Kasumi-1 (cell line): ENCODE results near the gene CCND3.

Source experiments
- DNase-seq, 2 experiments: peaks; one replicate each; lab custom pipeline; 2025; lab: John Stamatoyannopoulos, UW

CCND3 gene

DNA sequence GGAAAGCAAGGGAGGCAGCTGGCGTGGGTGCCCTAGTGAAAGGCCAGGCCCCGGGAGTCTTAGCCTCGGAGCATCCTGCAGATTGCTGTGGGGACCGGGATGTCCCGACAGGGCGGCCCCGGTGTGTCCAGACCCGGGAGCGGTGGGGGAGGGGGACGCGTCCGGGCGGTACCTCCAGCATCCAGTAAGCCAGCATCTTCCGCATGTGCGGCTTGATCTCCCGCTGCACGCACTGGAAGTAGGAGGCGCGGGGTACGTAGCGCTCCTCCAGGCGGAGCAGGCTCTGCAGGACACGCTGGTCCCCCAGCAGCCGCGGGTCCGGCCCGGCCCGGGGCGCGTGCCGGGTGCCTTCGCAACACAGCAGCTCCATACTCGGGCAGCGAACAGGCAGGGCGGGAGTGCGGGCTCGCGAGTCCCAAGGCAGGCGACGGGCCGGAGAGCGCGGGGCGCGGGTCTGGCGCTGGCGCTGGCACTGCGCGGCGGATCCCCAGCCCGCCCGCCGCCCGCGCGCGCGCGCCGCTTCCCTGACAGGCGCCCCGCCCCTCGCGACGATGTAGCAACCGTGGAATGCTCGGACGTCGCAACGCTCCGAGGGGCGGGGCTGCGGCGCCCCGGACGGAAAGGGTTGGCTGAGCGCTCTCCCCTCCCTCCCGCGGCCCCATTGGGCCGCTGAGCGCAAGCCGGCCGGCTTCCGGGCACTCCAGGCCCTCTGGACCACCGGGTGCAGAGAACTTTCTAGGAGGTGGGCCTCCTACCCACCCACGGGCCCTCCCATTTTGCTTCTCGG is at the start of gene CCND3:
CCND3 (minus strand) TSS at position 529 of the 787 bp plus-strand sequence; CDS start at position 370, 159 bp downstream.
- peak; percentile 80 to 84 for DNase-seq

- no peak for DNase-seq
Measured at GRCh38 chr6:41986339-41986738, 44.7 kb upstream of the CCND3 start.

GRCh38 chr6:41984623-41985022 is 43.0 kb upstream of the CCND3 start:
- DNase-seq: no peak

DNA sequence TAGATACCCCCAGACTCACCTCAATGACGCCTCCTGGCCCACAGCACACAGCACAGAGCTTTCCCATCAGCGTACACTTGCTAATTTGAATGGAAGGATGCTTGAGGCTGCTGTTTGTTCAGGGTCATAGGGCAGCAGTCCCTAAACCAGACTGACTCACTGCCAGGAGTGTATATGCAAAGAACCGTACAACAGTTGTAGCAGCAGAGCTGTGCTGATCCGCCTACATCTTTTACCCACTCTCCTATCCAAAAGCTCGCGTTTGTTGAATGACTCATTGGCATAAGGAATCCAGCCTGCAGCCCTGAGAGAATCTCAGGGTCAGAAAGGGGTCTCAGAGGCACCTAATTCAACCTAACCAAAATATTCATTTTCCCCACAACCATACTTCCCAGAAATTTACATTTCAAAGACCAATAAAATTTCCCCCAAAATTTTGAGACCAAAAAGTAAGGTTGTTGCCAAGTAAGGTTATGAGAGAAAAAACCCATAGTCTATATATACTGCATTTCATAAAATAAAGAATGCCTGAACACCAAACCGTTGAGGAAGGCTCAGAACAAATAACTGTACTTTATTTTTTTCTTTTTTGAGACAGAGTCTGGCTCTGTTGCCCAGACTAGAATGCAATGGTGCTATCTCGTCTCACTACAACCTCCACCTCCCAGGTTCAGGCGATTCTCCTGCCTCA is 35.3 kb upstream of the CCND3 start:
- DNase-seq: no peak

DNA sequence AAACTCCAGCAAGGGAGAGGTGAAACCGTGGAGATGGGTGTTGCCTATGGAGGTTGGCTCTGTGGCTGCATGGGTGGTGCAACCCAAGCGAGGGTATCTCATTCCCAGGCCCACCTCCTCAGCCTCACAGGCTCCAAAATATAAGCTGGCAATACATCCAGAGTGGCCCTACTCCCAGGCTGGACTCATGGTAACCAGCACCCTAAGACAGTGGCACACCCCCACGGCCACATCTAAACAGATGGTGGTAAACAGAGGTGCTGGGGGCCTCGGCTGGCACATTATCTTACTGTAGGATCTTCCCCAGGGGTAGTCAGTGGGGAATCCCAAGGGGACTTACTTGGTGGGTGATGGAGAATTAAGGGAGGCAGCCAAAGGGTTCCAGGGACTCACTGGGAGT is 33.7 kb upstream of the CCND3 start:
- no peak for DNase-seq

DNA sequence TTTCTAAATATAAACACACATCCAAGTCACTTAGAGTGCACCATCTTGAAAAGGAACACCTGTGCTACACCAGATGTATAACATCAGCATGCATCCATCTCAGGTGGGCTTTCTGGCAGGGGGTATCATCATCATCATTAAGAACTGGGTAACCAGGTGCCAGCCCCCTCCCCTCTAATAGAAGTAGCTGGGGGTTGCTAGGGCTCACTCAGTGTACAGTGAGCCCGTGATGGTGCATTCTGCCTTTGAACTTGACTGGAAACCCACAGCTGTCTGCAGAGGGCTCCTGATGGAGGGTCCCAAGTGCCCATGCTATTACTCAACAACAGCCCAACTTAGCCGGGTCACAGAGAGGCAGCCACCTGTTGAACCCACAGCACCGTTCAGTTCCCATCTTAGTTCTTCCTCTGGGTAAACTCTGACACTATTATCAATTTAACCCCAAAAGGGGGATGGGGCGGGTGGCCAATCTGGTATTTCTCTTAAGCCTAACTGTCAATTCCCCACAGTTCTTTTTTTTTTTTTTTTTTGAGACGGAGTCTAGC is 32.7 kb upstream of the CCND3 start:
- DNase-seq: no peak

- DNase-seq: no peak
Measured at GRCh38 chr6:41972826-41973225, 31.2 kb upstream of the CCND3 start.

GRCh38 chr6:41970436-41970846 is 28.8 kb upstream of the CCND3 start:
- DNase-seq: peak in 1 of 2 experiments; percentile 46

- no peak for DNase-seq
Measured at GRCh38 chr6:41967312-41968287, 26.0 kb upstream of the CCND3 start.

DNA sequence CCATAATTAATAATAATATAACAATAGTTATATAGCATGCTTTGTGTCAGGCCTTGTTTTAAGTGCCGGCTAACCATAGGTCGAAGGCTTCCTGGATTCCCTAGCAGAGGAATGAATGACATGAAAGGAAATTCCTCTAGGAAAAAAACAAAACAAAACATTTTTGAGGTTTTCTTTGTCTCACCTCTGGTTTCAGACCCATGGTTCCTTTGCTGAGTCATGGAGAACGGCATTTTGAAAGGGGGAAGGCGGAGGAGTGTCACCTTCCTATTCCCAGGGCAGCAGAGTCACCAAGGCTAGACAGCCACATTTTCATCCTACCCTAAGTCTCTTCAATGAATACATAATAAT is 25.3 kb upstream of the CCND3 start:
- DNase-seq: no peak

- no peak for DNase-seq
Measured at GRCh38 chr6:41966214-41966920, 24.8 kb upstream of the CCND3 start.

GRCh38 chr6:41965429-41966213 is 24.0 kb upstream of the CCND3 start:
- no peak for DNase-seq

- no peak for DNase-seq
Measured at GRCh38 chr6:41964201-41964887, 22.7 kb upstream of the CCND3 start.

DNA sequence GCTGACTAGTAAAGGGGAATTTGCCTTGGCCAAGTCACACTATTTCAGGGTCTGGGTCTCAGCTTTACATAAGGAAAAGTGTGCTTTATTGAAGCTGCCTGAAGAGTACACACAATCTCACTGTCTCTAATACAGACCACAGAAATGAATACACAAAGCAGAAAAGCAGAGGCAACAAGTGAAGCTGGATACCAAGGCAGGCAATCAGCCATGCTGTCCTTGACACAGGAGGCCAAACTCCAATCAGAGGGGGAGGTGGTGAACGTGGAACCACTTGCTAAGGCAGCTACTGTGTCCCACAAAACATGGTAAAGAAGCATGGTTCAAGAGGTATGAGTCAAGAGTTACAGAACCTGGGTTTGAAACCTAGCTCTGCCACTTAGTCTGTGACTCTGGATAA is 21.8 kb upstream of the CCND3 start:
- no peak for DNase-seq

- DNase-seq: no peak
Measured at GRCh38 chr6:41960028-41960427, 18.4 kb upstream of the CCND3 start.

DNA sequence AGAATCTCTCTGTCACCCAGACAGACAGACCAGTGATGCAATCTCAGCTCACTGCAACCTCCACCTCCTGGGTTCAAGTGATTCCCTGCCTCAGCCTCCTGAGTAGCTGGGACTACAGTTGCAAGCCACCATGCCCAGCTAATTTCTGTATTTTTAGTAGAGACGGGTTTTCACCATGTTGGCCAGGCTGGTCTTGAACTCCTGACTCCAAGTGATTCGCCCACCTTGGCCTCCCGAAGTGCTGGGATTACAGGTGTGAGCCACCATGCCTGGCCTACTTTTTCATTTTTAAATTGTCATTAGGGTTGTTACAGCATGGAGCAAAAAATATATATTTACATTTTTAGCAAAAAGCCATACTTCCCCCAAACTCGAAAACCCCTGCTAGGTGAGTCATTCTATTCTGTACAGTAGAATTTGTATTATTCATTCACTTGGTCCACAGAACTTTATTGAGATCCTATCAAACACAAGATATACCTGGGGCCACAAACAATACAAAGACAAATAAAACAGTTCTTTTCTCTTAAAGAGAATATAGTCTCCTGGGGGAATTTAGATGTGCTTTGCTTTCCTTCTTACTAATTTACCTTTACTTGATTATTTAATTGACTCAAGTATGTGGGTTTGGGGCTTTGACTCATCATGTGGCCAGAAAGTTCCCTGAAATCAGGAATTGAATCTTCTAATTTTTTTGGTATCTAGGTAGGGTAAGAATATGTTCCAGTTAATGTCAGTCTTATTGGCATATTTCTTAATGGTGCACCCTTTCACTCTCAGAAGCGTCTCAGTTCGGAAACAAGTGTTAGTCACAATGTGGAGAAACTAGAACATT is 16.6 kb upstream of the CCND3 start:
- no peak for DNase-seq

DNA sequence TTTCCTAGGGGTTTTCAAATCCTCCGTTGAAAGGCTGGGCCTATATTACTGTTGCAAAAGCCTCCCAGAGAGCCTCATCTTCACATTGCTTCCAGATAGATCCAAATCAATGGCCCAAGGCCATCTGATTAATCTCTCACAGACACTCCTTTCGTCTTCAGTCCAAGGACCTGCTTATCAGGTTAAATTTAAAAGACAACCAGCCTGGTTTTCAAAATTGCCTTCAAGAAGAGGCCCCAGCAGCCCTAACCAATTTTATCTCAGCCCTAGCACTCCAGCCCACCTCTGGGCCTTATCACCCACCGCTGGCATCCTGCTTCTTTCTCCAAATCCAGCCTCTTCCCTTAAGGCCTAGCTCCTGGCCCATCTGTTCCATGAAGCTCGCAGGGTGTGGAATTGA is 15.5 kb upstream of the CCND3 start:
- DNase-seq: no peak

- DNase-seq: no peak
Measured at GRCh38 chr6:41955412-41955811, 13.8 kb upstream of the CCND3 start.

GRCh38 chr6:41954668-41955067 is 13.1 kb upstream of the CCND3 start:
- no peak for DNase-seq
